ENCODE data around the gene YAF2.

DNA sequence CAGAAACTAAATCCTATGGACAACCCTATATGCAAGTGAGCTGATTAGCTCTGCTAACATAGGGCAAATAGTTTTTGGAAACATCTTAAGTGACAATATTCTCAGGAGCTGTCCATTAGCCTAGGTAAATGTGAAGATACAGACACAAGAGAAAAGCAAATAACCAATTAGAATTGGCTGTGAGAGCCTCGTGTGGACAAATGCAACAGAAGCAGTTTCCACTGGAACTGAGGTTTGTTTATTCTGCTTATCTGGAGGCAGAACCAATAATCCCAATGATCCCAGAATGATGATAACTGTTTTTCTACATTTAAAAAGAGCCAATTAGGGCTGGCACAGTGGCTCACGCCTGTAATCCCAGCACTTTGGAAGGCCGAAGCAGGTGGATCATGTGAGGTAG lies 43.2 kb upstream of the YAF2 start:
- TF ChIP-seq, protein P1, sequence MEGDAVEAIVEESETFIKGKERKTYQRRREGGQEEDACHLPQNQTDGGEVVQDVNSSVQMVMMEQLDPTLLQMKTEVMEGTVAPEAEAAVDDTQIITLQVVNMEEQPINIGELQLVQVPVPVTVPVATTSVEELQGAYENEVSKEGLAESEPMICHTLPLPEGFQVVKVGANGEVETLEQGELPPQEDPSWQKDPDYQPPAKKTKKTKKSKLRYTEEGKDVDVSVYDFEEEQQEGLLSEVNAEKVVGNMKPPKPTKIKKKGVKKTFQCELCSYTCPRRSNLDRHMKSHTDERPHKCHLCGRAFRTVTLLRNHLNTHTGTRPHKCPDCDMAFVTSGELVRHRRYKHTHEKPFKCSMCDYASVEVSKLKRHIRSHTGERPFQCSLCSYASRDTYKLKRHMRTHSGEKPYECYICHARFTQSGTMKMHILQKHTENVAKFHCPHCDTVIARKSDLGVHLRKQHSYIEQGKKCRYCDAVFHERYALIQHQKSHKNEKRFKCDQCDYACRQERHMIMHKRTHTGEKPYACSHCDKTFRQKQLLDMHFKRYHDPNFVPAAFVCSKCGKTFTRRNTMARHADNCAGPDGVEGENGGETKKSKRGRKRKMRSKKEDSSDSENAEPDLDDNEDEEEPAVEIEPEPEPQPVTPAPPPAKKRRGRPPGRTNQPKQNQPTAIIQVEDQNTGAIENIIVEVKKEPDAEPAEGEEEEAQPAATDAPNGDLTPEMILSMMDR (IDR thresholded peaks at IDR 0.05): no peak
- TF ChIP-seq POLR2A (IDR thresholded peaks at IDR 0.05): no peak

Measured in prostate gland (tissue), 2 donors.